LHCN-M2 (cell line): Measurements from ENCODE around the gene ZCCHC24. TPM values are rescaled to one million over a fixed set of nuclear protein-coding genes. Genes with fewer than 3 reads are reported as not detected.
A peak's percentile ranks its signal among the peaks of the same experiment; 100 is the strongest.

Source experiments
- DNase-seq: peaks from one replicate; pipeline ENCODE4 v3.0.0-alpha.2; 2012; ENCODE audit warnings: low read depth
- total RNA-seq: library from RNA; depleted of rRNA; stranded (reverse); fragments of >200 nt; gene quantifications from 2 replicates; pipeline ENCODE4 v1.2.3, GENCODE V29; 2014

ZCCHC24 gene
- total RNA-seq, 1 experiment from 2014 or later: 17.7 TPM

GRCh38 chr10:79384773-79385391 lies 60.5 kb downstream of the ZCCHC24 start:
- DNase-seq: no peak

GRCh38 chr10:79383974-79384606 lies 61.3 kb downstream of the ZCCHC24 start:
- no peak for DNase-seq

DNA sequence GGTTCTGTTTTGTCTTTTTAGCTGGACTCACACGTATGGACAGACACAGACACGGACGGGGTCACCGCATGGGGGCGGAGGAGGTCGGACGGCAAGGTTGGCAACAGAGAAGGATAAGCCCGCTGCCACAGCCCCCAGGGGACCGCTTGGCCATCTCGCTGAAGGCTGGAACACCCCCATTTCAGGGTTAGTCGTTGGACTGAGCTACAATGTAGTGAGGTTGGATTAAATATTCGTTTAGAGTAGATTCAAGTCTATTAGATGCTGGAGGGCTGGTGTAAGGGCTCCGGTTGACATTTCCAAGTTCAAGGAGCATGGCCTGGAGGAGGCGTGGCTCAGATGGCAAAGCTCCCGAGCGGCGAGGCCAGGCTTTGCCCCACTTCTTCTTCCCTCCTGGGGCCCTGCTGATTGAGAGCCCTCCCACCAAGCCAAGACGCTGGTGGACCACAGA lies 62.9 kb downstream of the ZCCHC24 start:
- DNase-seq: no peak

DNA sequence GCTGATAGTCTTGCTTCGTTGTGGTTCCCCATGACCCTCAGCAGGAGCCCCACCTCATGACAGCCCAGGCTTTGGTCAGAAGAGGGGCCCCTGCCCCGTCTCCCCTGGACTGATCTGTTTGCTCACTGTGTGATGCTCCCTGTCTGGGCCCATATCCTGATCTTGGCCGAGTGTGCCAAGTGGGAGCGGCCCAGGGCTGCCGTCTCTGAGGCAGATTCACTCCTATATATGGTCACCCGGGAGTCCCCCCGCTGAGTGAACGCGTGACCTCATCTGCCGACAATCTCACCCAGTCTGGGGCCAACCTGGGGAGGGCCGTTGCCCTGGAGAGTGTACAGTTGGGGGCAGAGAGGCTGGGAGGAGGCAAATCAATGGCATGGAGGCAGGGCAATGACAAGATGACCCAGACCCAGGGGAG lies 63.6 kb downstream of the ZCCHC24 start:
- DNase-seq: peak; percentile 51

- no peak for DNase-seq
Observed at GRCh38 chr10:79380946-79381721, 64.3 kb downstream of the ZCCHC24 start.

DNA sequence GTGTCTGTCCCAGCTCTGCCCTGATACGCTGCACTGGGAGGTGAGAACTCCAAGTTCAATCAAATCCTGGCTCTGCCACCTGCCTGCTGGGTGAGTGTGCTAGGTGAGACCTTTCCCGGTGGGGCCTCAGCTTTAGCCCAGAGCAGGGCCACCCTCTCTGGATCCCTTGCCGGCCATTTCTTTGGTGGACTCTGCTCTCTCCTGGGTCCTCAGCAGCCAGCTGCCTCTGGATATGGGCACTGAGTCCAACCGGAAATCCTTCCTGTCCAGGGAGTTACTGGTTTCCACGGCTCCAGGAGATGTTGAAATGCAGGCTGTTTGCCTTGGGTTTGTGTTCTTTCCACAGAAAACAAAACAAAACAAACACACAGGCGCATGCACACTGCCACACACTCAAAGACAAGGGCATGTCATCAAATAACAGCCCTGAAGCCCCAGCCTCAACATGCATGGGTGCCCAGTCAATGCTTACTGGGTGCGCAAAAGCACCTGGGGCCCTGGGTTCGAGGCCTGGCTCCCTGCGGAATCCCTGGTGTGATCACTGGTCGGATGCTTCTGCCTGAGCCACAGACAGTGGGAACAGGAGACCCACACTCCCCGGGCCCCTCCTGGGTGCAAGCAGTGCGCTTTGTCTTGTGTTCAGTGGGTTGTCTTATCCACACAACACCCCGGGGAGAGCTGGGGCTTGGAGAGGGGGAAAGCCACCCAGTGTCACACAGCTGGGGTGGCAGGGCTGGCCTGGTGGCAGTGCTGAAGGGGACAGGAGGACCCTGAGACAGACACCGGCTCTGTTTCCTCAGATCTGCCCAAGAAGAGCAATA lies 65.1 kb downstream of the ZCCHC24 start:
- DNase-seq: peak; percentile 71

- DNase-seq: no peak
Observed at GRCh38 chr10:79379512-79380124, 65.8 kb downstream of the ZCCHC24 start.

- DNase-seq: no peak
Observed at GRCh38 chr10:79378647-79379511, 66.5 kb downstream of the ZCCHC24 start.

GRCh38 chr10:79378383-79378646 lies 67.1 kb downstream of the ZCCHC24 start:
- DNase-seq: no peak

DNA sequence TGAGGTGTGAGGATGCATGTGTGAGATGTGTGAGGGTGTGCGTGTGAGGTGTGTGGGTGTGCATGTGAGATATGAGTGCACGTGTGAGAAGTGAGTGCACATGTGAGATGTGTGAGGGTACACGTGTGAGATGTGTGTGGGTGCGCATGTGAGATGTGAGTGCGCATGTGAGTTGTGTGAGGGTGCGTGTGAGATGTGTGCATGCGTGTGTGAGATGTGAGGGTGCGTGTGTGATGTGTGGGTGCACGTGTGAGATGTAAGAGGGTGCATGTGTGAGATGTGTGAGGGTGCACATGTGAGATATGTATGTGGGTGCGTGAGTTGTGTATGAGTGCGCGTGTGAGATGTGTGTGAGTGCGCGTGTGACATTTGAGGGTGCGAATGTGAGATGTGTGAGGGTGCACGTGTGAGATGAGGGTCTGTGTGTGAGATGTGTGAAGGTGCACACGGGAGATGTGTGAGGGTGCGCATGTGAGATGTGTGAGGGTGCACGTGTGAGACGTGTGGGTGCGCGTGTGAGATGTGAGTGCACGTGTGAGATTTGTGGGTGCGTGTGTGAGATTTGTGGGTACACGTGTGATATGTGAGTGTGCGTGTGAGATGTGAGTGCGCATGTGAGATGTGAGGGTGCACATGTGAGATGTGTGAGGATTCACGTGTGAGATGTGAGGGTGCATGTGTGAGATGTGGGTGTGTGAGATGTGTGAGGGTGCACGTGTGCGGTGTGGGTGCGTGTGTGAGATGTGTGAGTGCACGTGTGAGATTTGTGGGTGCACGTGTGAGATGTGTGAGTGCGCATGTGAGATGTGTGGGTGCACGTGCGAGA lies 67.7 kb downstream of the ZCCHC24 start:
- no peak for DNase-seq

- no peak for DNase-seq
Observed at GRCh38 chr10:79376751-79377556, 68.5 kb downstream of the ZCCHC24 start.

GRCh38 chr10:79376078-79376628 lies 69.3 kb downstream of the ZCCHC24 start:
- DNase-seq: no peak

GRCh38 chr10:79375321-79376077 lies 69.9 kb downstream of the ZCCHC24 start:
- DNase-seq: peak; percentile 22

DNA sequence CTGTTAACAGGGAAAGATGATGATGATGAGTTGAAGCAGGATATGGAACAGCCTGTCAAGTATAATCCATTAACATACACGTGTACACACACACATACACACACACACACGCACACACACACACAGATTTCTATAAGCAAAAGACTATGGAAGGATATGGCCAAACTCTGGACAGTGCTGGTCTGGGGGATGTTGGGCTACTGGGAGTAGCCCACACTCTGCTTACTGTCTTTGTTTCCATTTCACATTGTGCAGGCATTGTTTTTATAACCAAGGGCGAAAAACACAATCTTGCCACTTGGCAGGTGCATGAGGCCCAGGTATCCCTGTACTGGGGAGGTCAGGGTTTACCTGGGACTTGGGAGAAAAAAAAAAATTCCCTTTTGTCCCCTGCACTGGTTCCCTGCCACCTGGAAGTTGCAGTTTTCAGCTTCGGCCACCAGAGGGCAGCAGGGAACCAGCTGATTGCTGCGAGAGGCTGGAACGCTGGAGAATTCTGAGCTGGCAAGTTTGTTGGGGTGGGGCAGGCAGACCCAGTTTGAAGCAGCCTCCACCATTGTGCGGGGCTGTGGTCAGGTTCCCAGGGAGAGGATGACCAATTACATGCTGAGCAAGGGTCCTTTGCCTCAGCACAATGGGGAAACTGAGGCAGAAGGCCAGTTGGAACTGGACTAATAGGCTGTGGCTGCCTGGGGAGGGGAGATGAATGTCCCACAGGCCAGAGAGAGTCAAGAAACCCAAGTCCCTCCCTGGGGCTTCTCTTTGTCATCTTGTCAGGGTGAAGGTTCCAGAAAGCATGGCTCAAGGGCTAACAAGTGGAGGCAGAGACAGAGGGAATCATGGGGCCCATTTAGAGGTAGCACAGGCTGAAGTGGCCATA lies 70.9 kb downstream of the ZCCHC24 start:
- peak; percentile 58 for DNase-seq

DNA sequence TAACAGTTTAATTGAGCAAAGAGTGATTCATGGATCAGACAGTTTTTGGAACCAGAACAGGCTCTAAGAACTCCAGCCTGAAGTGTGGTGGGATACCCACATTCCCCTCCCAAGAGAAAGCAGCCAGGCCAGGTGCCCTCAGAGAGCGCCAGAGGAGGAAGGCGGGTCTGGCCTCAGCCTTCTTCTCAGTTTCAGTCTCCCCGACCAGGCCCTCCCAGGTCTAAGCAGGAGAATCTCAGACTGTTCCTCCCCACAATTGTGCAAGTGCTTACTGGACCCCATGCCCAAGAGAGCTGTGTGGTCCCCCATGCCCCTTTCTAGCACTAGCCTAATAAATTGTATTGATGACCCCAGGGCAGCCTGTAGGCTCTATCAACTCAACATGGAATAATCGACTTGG lies 72.6 kb downstream of the ZCCHC24 start:
- DNase-seq: no peak

- peak; percentile 54 for DNase-seq
Observed at GRCh38 chr10:79367426-79368189, 77.8 kb downstream of the ZCCHC24 start.
